Panc1 (cell line): ENCODE results near the gene TBX2. TPM values are rescaled to one million over a fixed set of nuclear protein-coding genes. Genes with fewer than 3 reads are reported as not detected.

ENCODE experiments used
- ATAC-seq: fragments of 200-7000 bp; cut with Tn5 transposase; 2 replicates; pipeline ENCODE4 v1.9.1; 2020; ENCODE audit warnings: mild to moderate bottlenecking, moderate library complexity
- BruUV-seq: library from RNA; stranded (reverse); fragments of 400-500 nt; replicated peaks from 2 replicates; lab custom pipeline; 2021; lab: Mats Ljungman, UMichigan
- CTCF ChIA-PET: fragments of 300-600 bp; sonication (Branson Sonifier 250); formaldehyde crosslinking; loops from one replicate; lab custom pipeline; 2022; ENCODE audit warnings: antibody characterized with exemption; lab: Charles Lee
- POLR2A ChIA-PET: fragments of 300-600 bp; sonication (Branson Sonifier 250); formaldehyde crosslinking; loops from one replicate; lab custom pipeline; 2022; ENCODE audit warnings: antibody characterized with exemption; lab: Charles Lee
- DNase-seq: peaks from one replicate; pipeline ENCODE4 v3.0.0-alpha.2; 2010; ENCODE audit warnings: low read depth, low spot score
- H3K27ac ChIP-seq: 2 replicates; pipeline ENCODE4 v1.5.1; 2011; ENCODE audit warnings: mild to moderate bottlenecking, low read length, inconsistent platforms
- H3K27me3 ChIP-seq: fragments of 200-500 bp; sonication (Bioruptor generic); 2 replicates; pipeline ENCODE4 v1.6.0; 2014; ENCODE audit warnings: low read length, inconsistent platforms; ENCODE audit not compliant: control insufficient read depth, insufficient read depth
- H3K36me3 ChIP-seq: fragments of 200-500 bp; sonication (Bioruptor generic); 2 replicates; pipeline ENCODE4 v1.5.1; 2014; ENCODE audit warnings: inconsistent platforms, mild to moderate bottlenecking, low read length, moderate library complexity; ENCODE audit not compliant: control insufficient read depth, insufficient read depth
- H3K4me1 ChIP-seq: 2 replicates; pipeline ENCODE4 v1.5.1; 2011; ENCODE audit warnings: inconsistent platforms, mild to moderate bottlenecking, low read length, moderate library complexity; ENCODE audit not compliant: control insufficient read depth, insufficient read depth
- H3K4me3 ChIP-seq, 2 experiments: 2 replicates each; pipeline ENCODE4 v1.5.1; 2011 to 2012; ENCODE audit warnings: low read depth in 2 of 2, low read length in 2 of 2, mild to moderate bottlenecking in 2 of 2, inconsistent platforms in 1 of 2, moderate library complexity in 1 of 2
- H3K9me3 ChIP-seq: fragments of 200-500 bp; sonication (Bioruptor generic); 2 replicates; pipeline ENCODE4 v1.5.1; 2014; ENCODE audit warnings: low read depth, mild to moderate bottlenecking, inconsistent platforms, low read length, moderate library complexity; ENCODE audit not compliant: control insufficient read depth, insufficient read depth
- CTCF ChIP-seq: fragments of 450-650 bp; IDR thresholded peaks from 2 replicates; pipeline ENCODE4 v1.5.1; 2017; ENCODE audit warnings: mild to moderate bottlenecking
- POLR2AphosphoS5 ChIP-seq: IDR thresholded peaks from 2 replicates; pipeline ENCODE4 v1.6.1; 2012; ENCODE audit warnings: mild to moderate bottlenecking, low read depth, low read length, moderate library complexity
- REST ChIP-seq, 2 experiments: IDR thresholded peaks; 2 replicates each; pipeline ENCODE4 v1.6.1; 2011 to 2012; ENCODE audit warnings: low read depth in 2 of 2, control low read depth in 1 of 2, low read length in 1 of 2, mild to moderate bottlenecking in 1 of 2, moderate library complexity in 1 of 2; ENCODE audit not compliant: insufficient read depth in 1 of 2
- SIN3A ChIP-seq: IDR thresholded peaks from 2 replicates; pipeline ENCODE4 v1.6.1; 2012; ENCODE audit warnings: low read depth, mild to moderate bottlenecking, low read length, moderate library complexity, borderline replicate concordance; ENCODE audit not compliant: insufficient read depth
- TCF7L2 ChIP-seq: IDR thresholded peaks from 2 replicates; pipeline ENCODE4 v1.6.1; 2011; ENCODE audit warnings: mild to moderate bottlenecking, low read depth, low read length, inconsistent platforms
- in situ Hi-C: cut with HindIII; loops from 2 replicates; pipeline ENCODE4 v1.10.0; 2016; ENCODE audit warnings: low sequenced_read_pairs, low pct_unique_long_range_greater_than_20kb
- intact Hi-C: fragments of 100-400 bp; cut with micrococcal nuclease; formaldehyde crosslinking; loops from one replicate; pipeline ENCODE4 v1.10.0; 2022; ENCODE audit not compliant: unreplicated experiment
- total RNA-seq: library from RNA; stranded (reverse); gene quantifications from one replicate; pipeline ENCODE4 v1.2.1, GENCODE V29; 2021; ENCODE audit not compliant: unreplicated experiment

The TBX2 gene
- total RNA-seq, 1 experiment from 2014 or later = 35.6 TPM

GRCh38 chr17:61414936-61415251 is 15.3 kb downstream of the TBX2 start:
- no peak for DNase-seq
- Histone ChIP-seq H3K27me3 (no peaks in the 10 kb centered on the region), H3K36me3 (no peaks in the 10 kb centered on the region), H3K9me3 (no peaks in the 10 kb centered on the region), H3K4me3 (no peak overlapping the region), H3K4me1 (peaks cover 13% of the 10 kb centered on the region), H3K27ac (peak overlapping the region; percentile 62; the same call in 1 of the 2 replicates)
- intact Hi-C loops = no loop called here
- in situ Hi-C loops = no loop called here
- no peak for ATAC-seq
- POLR2A ChIA-PET = no interaction called here
- BruUV-seq = no TSS peak
- TF ChIP-seq POLR2AphosphoS5 (no peak), TCF7L2 (no peak), REST (IDR thresholded peaks at IDR 0.05; ENCODE audit: insufficient read depth in 1 of 2, low read depth in 2 of 2, low read length in 1 of 2) (no peak), CTCF (no peak), SIN3A (no peak)
- CTCF ChIA-PET = interaction anchor here (0.5 kb wide), 1 partner anchor 195 kb away, joined by 3 read pairs; no protein-coding TSS in a partner anchor

- intact Hi-C loops (loop anchor here (2.0 kb wide), 2 partner anchors 159 to 421 kb away; no protein-coding TSS in a partner anchor), in situ Hi-C loops (no loop called here)
- ChIA-PET POLR2A (no interaction called here), CTCF (interaction anchor here (0.6 to 1.3 kb wide), 4 partner anchors 28 to 159 kb away, joined by 4 to 8 read pairs (median 6); no protein-coding TSS in a partner anchor)
- H3K36me3 ChIP-seq = no peaks in the 10 kb centered on the region
- no peaks in the 10 kb centered on the region for H3K27me3 ChIP-seq
- H3K9me3 ChIP-seq = no peaks in the 10 kb centered on the region
- H3K27ac ChIP-seq = peak overlapping the region; percentile 62
- TF ChIP-seq CTCF = no peak
- no peak for TF ChIP-seq POLR2AphosphoS5
- TF ChIP-seq TCF7L2 = no peak
- no peak for TF ChIP-seq REST (IDR thresholded peaks at IDR 0.05; ENCODE audit: insufficient read depth in 1 of 2, low read depth in 2 of 2, low read length in 1 of 2)
- no peak for TF ChIP-seq SIN3A
- DNase-seq (no peak), ATAC-seq (no peak)
- BruUV-seq = no TSS peak
- no peak overlapping the region for H3K4me3 ChIP-seq
- H3K4me1 ChIP-seq = peaks cover 13% of the 10 kb centered on the region
These were observed 15.9 kb downstream of the TBX2 start for GRCh38 chr17:61415374-61416210.
